CD8-positive, alpha-beta memory T cell (primary cell): Measurements from ENCODE around the gene TRIM42. TPM values are rescaled to one million over a fixed set of nuclear protein-coding genes. Genes with fewer than 3 reads are reported as not detected.

Experiments used
- CTCF ChIA-PET: fragments of 350-600 bp; sonication (Branson Sonifier 250); formaldehyde crosslinking; loops from one replicate; lab custom pipeline; 2021; ENCODE audit warnings: antibody characterized with exemption; lab: Charles Lee
- POLR2A ChIA-PET: fragments of 350-600 bp; sonication (Branson Sonifier 250); formaldehyde crosslinking; loops from one replicate; lab custom pipeline; 2021; ENCODE audit warnings: antibody characterized with exemption; lab: Charles Lee
- DNase-seq, 5 donors: peaks; one replicate each; pipeline versions ENCODE4 v3.0.0 to v3.0.0-alpha.2; 2020 to 2022; ENCODE audit warnings: mixed read lengths in 1 of 5
- H3K27ac ChIP-seq: one replicate; pipeline ENCODE4 v1.7.0; 2013; ENCODE audit warnings: low read depth, mild to moderate bottlenecking, low read length, moderate library complexity
- H3K27me3 ChIP-seq: 2 replicates; pipeline ENCODE4 v1.7.0; 2013; ENCODE audit warnings: low read length, mild to moderate bottlenecking; ENCODE audit not compliant: insufficient read depth, poor library complexity, severe bottlenecking
- H3K36me3 ChIP-seq: 2 replicates; pipeline ENCODE4 v1.7.0; 2013; ENCODE audit warnings: mild to moderate bottlenecking, low read length, moderate library complexity; ENCODE audit not compliant: insufficient read depth
- H3K4me1 ChIP-seq: 2 replicates; pipeline ENCODE4 v1.7.0; 2013; ENCODE audit warnings: mild to moderate bottlenecking, low read length, moderate library complexity; ENCODE audit not compliant: insufficient read depth
- H3K4me3 ChIP-seq: 2 replicates; pipeline ENCODE4 v1.7.0; 2013; ENCODE audit warnings: mild to moderate bottlenecking, low read length
- H3K9me3 ChIP-seq: 2 replicates; pipeline ENCODE4 v1.7.0; 2013; ENCODE audit warnings: mild to moderate bottlenecking, low read length
- H3K27ac Mint-ChIP-seq, 8 donors: one replicate each; pipeline ENCODE4 v1.8.0; 2020 to 2021; ENCODE audit warnings: mixed read lengths in 8 of 8, mild to moderate bottlenecking in 6 of 8, inconsistent platforms in 3 of 8, moderate library complexity in 3 of 8
- H3K27me3 Mint-ChIP-seq, 2 donors: one replicate each; pipeline ENCODE4 v1.8.0; 2020 to 2021; ENCODE audit warnings: mixed read lengths in 2 of 2, mild to moderate bottlenecking in 1 of 2, moderate library complexity in 1 of 2
- H3K36me3 Mint-ChIP-seq, 3 donors: one replicate each; pipeline ENCODE4 v1.8.0; 2020 to 2021; ENCODE audit warnings: mixed read lengths in 3 of 3, inconsistent platforms in 1 of 3, mild to moderate bottlenecking in 1 of 3
- H3K4me1 Mint-ChIP-seq, 3 donors: one replicate each; pipeline ENCODE4 v1.8.0; 2020 to 2021; ENCODE audit warnings: mixed read lengths in 3 of 3, inconsistent platforms in 1 of 3, mild to moderate bottlenecking in 1 of 3
- H3K4me3 Mint-ChIP-seq, 7 donors: one replicate each; pipeline ENCODE4 v1.8.0; 2020 to 2021; ENCODE audit warnings: mixed read lengths in 7 of 7, mild to moderate bottlenecking in 6 of 7, moderate library complexity in 4 of 7, inconsistent platforms in 2 of 7
- H3K9me3 Mint-ChIP-seq, 5 donors: one replicate each; pipeline ENCODE4 v1.8.0; 2020 to 2022; ENCODE audit warnings: mixed read lengths in 5 of 5, mild to moderate bottlenecking in 3 of 5, moderate library complexity in 2 of 5, inconsistent platforms in 1 of 5
- polyA plus RNA-seq: library from polyadenylated mRNA; unstranded; fragments of 300-500 nt; fragmentation: Illumina TruSeq; gene quantifications from one replicate; pipeline ENCODE4 v1.2.3, GENCODE V29; 2021
- total RNA-seq, 2 experiments: library from RNA; stranded (reverse); gene quantifications; one replicate each; pipeline ENCODE4 v1.2.3, GENCODE V29; 2021

TRIM42 gene
- total and polyA plus RNA-seq, 3 experiments from 2014 or later, result not detected

DNA sequence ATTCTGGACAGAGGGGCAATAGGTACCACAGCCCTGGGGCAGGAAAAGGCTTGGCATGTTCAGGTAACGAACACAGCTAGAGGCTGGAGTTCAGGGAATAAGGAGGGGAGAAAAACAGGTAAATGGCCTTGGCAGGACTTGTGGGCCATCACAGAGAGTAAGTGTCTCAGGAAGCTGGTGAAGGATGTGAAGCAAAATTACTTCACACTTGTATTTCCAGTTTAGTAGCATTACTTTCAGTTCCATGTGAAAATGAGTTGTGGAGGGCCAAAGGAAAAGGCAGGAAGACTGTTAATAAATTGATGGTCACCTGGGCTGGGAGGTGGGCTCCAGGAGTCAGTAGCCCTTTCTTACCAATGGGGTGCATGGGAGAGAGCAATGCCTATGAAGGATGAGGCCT lies 25.6 kb downstream of the TRIM42 start:
- no peaks in the 10 kb centered on the region for H3K9me3 ChIP-seq
- Mint-ChIP-seq H3K4me1 (no peaks in the 10 kb centered on the region), H3K9me3 (peaks cover 0 to 2% (median 0%) of the 10 kb centered on the region in 5 donors), H3K27me3 (peaks cover 4 to 6% of the 10 kb centered on the region in 2 donors), H3K36me3 (no peaks in the 10 kb centered on the region), H3K4me3 (no peak overlapping the region), H3K27ac (no peak overlapping the region)
- CTCF ChIA-PET, result no interaction called here
- no peak overlapping the region for H3K27ac ChIP-seq
- H3K36me3 ChIP-seq, result no peaks in the 10 kb centered on the region
- no peaks in the 10 kb centered on the region for H3K4me1 ChIP-seq
- no peaks in the 10 kb centered on the region for H3K27me3 ChIP-seq
- POLR2A ChIA-PET, result no interaction called here
- no peak overlapping the region for H3K4me3 ChIP-seq
- DNase-seq, result no peak

DNA sequence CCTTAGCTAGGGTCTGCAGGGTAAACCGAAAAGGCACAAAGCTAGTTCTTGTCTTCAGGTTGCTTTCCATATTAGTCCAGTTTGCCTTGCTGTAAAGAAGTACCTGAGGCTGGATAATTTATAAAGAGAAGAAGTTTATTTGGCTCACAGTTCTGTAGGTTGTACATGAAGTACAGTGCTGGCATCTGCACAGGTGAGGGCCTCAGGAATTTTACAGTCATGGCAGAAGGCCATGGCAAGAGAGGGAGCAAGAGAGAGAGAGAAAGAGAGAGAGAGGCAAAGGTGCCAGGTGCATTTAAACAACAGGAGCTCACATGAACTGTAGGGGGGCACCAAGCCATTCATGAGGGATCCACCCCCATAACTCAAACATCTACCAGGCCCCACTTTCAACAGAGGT lies 26.9 kb downstream of the TRIM42 start:
- Histone ChIP-seq H3K4me1 (no peaks in the 10 kb centered on the region), H3K27ac (no peak overlapping the region), H3K36me3 (no peaks in the 10 kb centered on the region), H3K4me3 (no peak overlapping the region), H3K9me3 (no peaks in the 10 kb centered on the region), H3K27me3 (no peaks in the 10 kb centered on the region)
- no peak for DNase-seq
- Mint-ChIP-seq H3K36me3 (no peaks in the 10 kb centered on the region), H3K4me3 (no peak overlapping the region), H3K9me3 (peaks cover 0 to 2% (median 0%) of the 10 kb centered on the region in 5 donors), H3K27ac (no peak overlapping the region), H3K4me1 (no peaks in the 10 kb centered on the region), H3K27me3 (peaks cover 4 to 6% of the 10 kb centered on the region in 2 donors)
- POLR2A ChIA-PET, result no interaction called here
- CTCF ChIA-PET, result no interaction called here

DNA sequence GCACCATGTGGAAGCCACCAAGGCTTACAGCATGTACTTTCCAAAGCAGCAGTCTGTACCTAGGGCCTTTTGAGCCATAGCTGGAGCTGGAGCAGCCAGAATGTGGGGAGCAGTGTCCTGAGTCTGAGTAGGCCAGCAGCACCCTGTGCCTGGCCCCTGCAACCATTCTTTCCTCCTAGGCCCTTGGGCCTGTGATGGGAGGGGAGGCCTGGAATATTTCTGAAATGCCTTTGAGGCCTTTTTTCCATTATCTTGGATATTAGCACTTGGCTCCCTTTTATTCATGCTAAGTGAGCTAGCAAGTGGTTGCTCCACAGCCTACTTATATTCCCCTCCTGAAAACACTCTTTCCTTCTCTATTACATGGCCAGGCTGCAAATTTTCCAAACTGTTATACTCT lies 28.1 kb downstream of the TRIM42 start:
- Histone ChIP-seq H3K9me3 (no peaks in the 10 kb centered on the region), H3K27ac (no peak overlapping the region), H3K4me1 (no peaks in the 10 kb centered on the region), H3K27me3 (no peaks in the 10 kb centered on the region), H3K4me3 (no peak overlapping the region), H3K36me3 (no peaks in the 10 kb centered on the region)
- Mint-ChIP-seq H3K36me3 (no peaks in the 10 kb centered on the region), H3K27ac (no peak overlapping the region), H3K4me3 (no peak overlapping the region), H3K9me3 (peaks cover 0 to 3% (median 0%) of the 10 kb centered on the region in 5 donors), H3K4me1 (no peaks in the 10 kb centered on the region), H3K27me3 (peaks cover 4 to 6% of the 10 kb centered on the region in 2 donors)
- ChIA-PET CTCF (interaction anchor here (0.6 kb wide), 1 partner anchor 1278 kb away, joined by 3 read pairs; no protein-coding TSS in a partner anchor), POLR2A (no interaction called here)
- no peak for DNase-seq

DNA sequence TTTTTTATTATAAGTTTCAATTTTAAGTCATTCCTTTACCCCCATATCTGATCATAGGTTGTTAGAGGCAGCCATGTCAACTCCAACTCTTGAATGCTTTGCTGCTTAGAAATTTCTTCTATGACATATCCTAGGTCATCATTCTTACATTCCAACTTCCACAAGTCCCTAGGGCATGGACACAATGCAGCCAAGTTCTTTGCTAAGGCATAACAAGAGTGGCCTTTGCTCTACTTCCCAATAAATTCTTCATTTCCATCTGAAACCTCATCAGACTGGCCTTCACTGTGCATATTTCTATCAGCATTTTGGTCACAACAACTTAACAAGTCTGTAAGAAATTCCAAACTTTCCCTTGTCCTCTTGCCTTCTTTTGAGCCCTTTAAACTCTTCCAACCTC lies 28.5 kb downstream of the TRIM42 start:
- Mint-ChIP-seq H3K4me1 (no peaks in the 10 kb centered on the region), H3K36me3 (no peaks in the 10 kb centered on the region), H3K27ac (no peak overlapping the region), H3K27me3 (peaks cover 4 to 6% of the 10 kb centered on the region in 2 donors), H3K4me3 (no peak overlapping the region), H3K9me3 (peaks cover 0 to 3% (median 0%) of the 10 kb centered on the region in 5 donors)
- DNase-seq, result no peak
- Histone ChIP-seq H3K4me1 (no peaks in the 10 kb centered on the region), H3K27ac (no peak overlapping the region), H3K36me3 (no peaks in the 10 kb centered on the region), H3K4me3 (no peak overlapping the region), H3K9me3 (no peaks in the 10 kb centered on the region), H3K27me3 (no peaks in the 10 kb centered on the region)
- ChIA-PET POLR2A (no interaction called here), CTCF (no interaction called here)

DNA sequence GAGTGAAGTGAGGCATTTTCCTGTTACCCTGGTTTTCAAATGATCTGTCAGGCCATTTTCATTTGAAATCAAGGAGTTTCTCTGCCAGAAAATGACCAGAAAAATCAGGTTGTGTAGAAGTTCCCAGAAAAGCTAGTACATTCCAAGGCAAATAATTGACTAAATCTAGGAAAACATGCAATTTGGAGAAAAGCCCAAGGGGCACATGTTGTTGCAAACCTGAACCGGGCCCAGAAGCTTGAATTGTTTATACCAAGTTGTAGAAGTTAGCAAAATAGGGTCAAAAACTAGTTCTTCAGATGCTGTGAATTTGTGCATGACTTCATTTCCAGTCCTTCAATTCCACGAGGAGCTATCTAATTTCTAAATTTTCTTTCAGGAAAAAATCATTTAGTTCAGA lies 31.0 kb downstream of the TRIM42 start:
- peaks cover 2 to 3% of the 10 kb centered on the region in 2 donors for H3K27me3 Mint-ChIP-seq
- POLR2A ChIA-PET, result no interaction called here
- Histone ChIP-seq H3K36me3 (no peaks in the 10 kb centered on the region), H3K27me3 (no peaks in the 10 kb centered on the region), H3K27ac (no peak overlapping the region), H3K4me1 (no peaks in the 10 kb centered on the region), H3K9me3 (no peaks in the 10 kb centered on the region), H3K4me3 (no peak overlapping the region)
- H3K4me3 Mint-ChIP-seq, result no peak overlapping the region
- H3K4me1 Mint-ChIP-seq, result no peaks in the 10 kb centered on the region
- no peak for DNase-seq
- peaks cover 0 to 6% (median 0%) of the 10 kb centered on the region in 5 donors for H3K9me3 Mint-ChIP-seq
- CTCF ChIA-PET, result no interaction called here
- H3K27ac Mint-ChIP-seq, result peak overlapping the region in 1 of 8 donors; percentile 25
- H3K36me3 Mint-ChIP-seq, result no peaks in the 10 kb centered on the region

DNA sequence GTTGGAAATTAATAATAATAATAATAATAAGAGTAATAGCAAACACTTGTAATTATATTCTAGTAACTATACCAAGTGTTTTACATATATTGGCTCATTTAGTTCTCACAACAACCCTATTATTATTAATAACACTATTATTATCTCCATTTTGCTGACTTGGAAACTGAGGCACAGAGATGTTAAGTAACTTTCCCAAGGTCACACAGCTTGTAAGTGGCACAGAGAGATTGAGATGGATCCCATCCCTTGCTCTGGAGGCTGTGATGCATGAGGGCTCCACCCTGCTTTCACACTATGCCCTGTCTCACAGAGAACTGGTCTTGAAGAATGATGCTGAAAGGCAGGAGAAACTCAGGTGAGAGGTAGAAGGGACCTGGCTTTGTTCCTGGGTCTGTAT lies 31.9 kb downstream of the TRIM42 start:
- Mint-ChIP-seq H3K27me3 (peaks cover 2 to 5% of the 10 kb centered on the region in 2 donors), H3K9me3 (peaks cover 0 to 6% (median 0%) of the 10 kb centered on the region in 5 donors), H3K4me1 (no peaks in the 10 kb centered on the region), H3K4me3 (no peak overlapping the region), H3K27ac (no peak overlapping the region), H3K36me3 (no peaks in the 10 kb centered on the region)
- DNase-seq, result no peak
- no peak overlapping the region for H3K27ac ChIP-seq
- H3K9me3 ChIP-seq, result no peaks in the 10 kb centered on the region
- ChIA-PET POLR2A (no interaction called here), CTCF (no interaction called here)
- H3K4me1 ChIP-seq, result no peaks in the 10 kb centered on the region
- no peaks in the 10 kb centered on the region for H3K27me3 ChIP-seq
- no peak overlapping the region for H3K4me3 ChIP-seq
- no peaks in the 10 kb centered on the region for H3K36me3 ChIP-seq

DNA sequence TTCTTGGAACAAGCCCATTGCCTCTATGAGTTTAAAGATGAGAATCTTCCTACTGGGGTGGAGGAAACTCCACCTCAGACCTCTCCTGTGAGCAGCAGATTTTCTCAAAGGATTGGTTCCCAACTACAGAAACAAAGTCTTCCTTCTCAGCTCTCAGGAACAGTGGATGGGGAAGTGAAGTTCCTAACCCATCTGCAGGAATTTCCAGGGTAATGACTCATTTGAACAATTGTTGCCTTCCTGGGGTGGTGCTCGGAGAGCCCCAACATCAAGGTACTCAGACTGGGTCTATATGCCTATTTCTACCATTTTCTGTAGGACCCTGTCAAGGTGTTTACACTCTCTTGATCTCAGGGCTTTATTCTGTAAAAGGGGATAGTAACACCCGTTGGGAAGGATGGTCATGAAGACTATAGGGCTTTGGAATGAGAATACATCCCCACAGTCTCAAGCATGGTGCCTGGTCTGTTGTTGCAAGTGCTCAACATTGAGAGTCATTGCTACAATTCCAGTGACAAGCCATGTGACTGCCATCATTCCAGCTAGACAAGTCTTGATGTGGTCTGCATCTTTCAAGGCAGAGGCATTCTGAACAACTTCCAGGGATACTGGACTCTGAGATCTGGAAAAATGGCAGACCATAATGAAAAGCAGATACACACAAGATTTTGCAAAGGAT lies 33.0 kb downstream of the TRIM42 start:
- H3K4me1 ChIP-seq, result no peaks in the 10 kb centered on the region
- peaks cover 2 to 6% of the 10 kb centered on the region in 2 donors for H3K27me3 Mint-ChIP-seq
- H3K4me3 ChIP-seq, result no peak overlapping the region
- no peaks in the 10 kb centered on the region for H3K36me3 ChIP-seq
- H3K27ac ChIP-seq, result no peak overlapping the region
- no peaks in the 10 kb centered on the region for H3K36me3 Mint-ChIP-seq
- peaks cover 0 to 8% (median 0%) of the 10 kb centered on the region in 5 donors for H3K9me3 Mint-ChIP-seq
- no peak for DNase-seq
- no peaks in the 10 kb centered on the region for H3K9me3 ChIP-seq
- H3K4me3 Mint-ChIP-seq, result no peak overlapping the region
- no peaks in the 10 kb centered on the region for H3K27me3 ChIP-seq
- H3K27ac Mint-ChIP-seq, result no peak overlapping the region
- POLR2A ChIA-PET, result no interaction called here
- no peaks in the 10 kb centered on the region for H3K4me1 Mint-ChIP-seq
- CTCF ChIA-PET, result no interaction called here

DNA sequence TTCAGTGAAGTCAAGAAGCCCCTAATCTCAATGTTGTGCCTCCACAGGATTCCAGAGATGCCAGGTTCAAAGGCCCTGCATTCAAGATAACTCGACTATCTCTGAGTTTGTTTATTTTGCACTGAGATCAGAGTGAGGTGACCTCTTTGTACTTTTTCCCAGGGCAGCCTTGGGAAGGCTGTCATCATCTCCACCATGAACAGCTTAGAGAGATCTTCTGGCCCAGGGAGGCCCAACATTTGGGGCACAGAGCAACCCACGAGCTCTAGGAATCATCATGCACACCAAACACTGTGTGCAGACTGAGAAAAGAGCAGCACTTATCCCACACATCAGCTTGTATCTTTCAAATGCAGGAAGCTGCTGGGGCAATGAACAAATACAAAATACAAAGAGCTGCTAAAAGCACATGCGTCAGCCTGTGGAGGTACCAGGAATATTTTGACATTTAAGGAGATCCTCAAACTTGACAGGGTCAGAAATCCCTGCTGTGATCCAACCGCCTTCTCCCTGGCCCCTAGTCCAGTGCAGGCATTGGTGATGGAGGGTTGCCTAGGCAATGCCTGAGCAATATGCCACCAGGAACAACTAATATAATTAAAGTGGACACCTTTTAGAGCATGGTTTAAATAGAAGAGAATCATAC lies 33.6 kb downstream of the TRIM42 start:
- DNase-seq, result no peak
- peaks cover 2 to 6% of the 10 kb centered on the region in 2 donors for H3K27me3 Mint-ChIP-seq
- Histone ChIP-seq H3K36me3 (no peaks in the 10 kb centered on the region), H3K4me3 (no peak overlapping the region), H3K27me3 (no peaks in the 10 kb centered on the region), H3K4me1 (no peaks in the 10 kb centered on the region), H3K27ac (no peak overlapping the region), H3K9me3 (no peaks in the 10 kb centered on the region)
- POLR2A ChIA-PET, result no interaction called here
- H3K9me3 Mint-ChIP-seq, result peaks cover 0 to 8% (median 0%) of the 10 kb centered on the region in 5 donors
- H3K27ac Mint-ChIP-seq, result no peak overlapping the region
- CTCF ChIA-PET, result no interaction called here
- H3K4me1 Mint-ChIP-seq, result no peaks in the 10 kb centered on the region
- no peak overlapping the region for H3K4me3 Mint-ChIP-seq
- no peaks in the 10 kb centered on the region for H3K36me3 Mint-ChIP-seq
